GM21515 (cell line): ENCODE results near the gene BAD.
A peak's percentile ranks its signal among the peaks of the same experiment; 100 is the strongest.

Source experiments
- ATAC-seq: cut with Tn5 transposase; IDR thresholded peaks from one replicate; pipeline ENCODE4 v1.9.1; 2021; ENCODE audit not compliant: unreplicated experiment

Gene BAD

GRCh38 chr11:64297699-64298358 lies 13.4 kb upstream of the BAD start:
- no peak for ATAC-seq

GRCh38 chr11:64296830-64297698 lies 12.6 kb upstream of the BAD start:
- no peak for ATAC-seq

- ATAC-seq: no peak
Measured at GRCh38 chr11:64296236-64296635, 11.8 kb upstream of the BAD start.

- no peak for ATAC-seq
Measured at GRCh38 chr11:64295760-64296159, 11.3 kb upstream of the BAD start.

GRCh38 chr11:64294774-64295173 lies 10.3 kb upstream of the BAD start:
- ATAC-seq: no peak

- ATAC-seq: no peak
Measured at GRCh38 chr11:64292460-64293254, 8.2 kb upstream of the BAD start.

- ATAC-seq: no peak
Measured at GRCh38 chr11:64291752-64292459, 7.4 kb upstream of the BAD start.

- no peak for ATAC-seq
Measured at GRCh38 chr11:64291262-64291751, 6.8 kb upstream of the BAD start, which contains the start of gene KCNK4. KCNK4 (plus strand) TSS chr11:64291302; CDS start chr11:64293019, 1,717 bp downstream.

- no peak for ATAC-seq
Measured at GRCh38 chr11:64290352-64291261, 6.1 kb upstream of the BAD start.

GRCh38 chr11:64289002-64289564 lies 4.6 kb upstream of the BAD start:
- ATAC-seq: no peak

- ATAC-seq: no peak
Measured at GRCh38 chr11:64288353-64288750, 3.9 kb upstream of the BAD start.

GRCh38 chr11:64287676-64288352 lies 3.3 kb upstream of the BAD start:
- no peak for ATAC-seq

GRCh38 chr11:64286801-64287159 lies 2.3 kb upstream of the BAD start:
- no peak for ATAC-seq

- no peak for ATAC-seq
Measured at GRCh38 chr11:64285885-64286800, 1.7 kb upstream of the BAD start.

GRCh38 chr11:64284962-64285884 lies 758 bp upstream of the BAD start, which contains the start of gene GPR137:
GPR137 (plus strand) TSS chr11:64285848; CDS start chr11:64286525, 677 bp downstream.
- peak; percentile 55 for ATAC-seq

- ATAC-seq: no peak
Measured at GRCh38 chr11:64283092-64283491, 1.4 kb downstream of the BAD start.
